ENCODE results near the gene COL6A2. TPM values are rescaled to one million over a fixed set of nuclear protein-coding genes. Genes with fewer than 3 reads are reported as not detected.
"Not testable (repeated sequence)": the region's sequence is repeated elsewhere in the genome, so short reads cannot be mapped to it uniquely, and the experiment has no call there.

COL6A2 gene
- total RNA-seq, 1 donor from 2014 or later: 2,192 TPM

- no peak for DNase-seq (ENCODE audit: low spot score)
Observed at GRCh38 chr21:46154955-46155513, 57.1 kb downstream of the COL6A2 start.

GRCh38 chr21:46155514-46156377, 57.8 kb downstream of the COL6A2 start, which contains the start of gene FTCD:
Gene FTCD (minus strand): TSS chr21:46155579. CDS start chr21:46155523, 56 bp downstream.
- no peak for DNase-seq (ENCODE audit: low spot score)

GRCh38 chr21:46156378-46156645, 58.4 kb downstream of the COL6A2 start:
- no peak for DNase-seq (ENCODE audit: low spot score)

GRCh38 chr21:46156678-46157077, 58.8 kb downstream of the COL6A2 start:
- no peak for DNase-seq (ENCODE audit: low spot score)

- DNase-seq (ENCODE audit: low spot score): no peak
Observed at GRCh38 chr21:46157396-46157986, 59.6 kb downstream of the COL6A2 start.

GRCh38 chr21:46157987-46158451, 60.1 kb downstream of the COL6A2 start:
- DNase-seq (ENCODE audit: low spot score): no peak

- DNase-seq (ENCODE audit: low spot score): no peak
Observed at GRCh38 chr21:46158666-46159300, 60.9 kb downstream of the COL6A2 start.

- no peak for DNase-seq (ENCODE audit: low spot score)
Observed at GRCh38 chr21:46159390-46159789, 61.5 kb downstream of the COL6A2 start.

GRCh38 chr21:46159841-46160656, 62.1 kb downstream of the COL6A2 start:
- no peak for DNase-seq (ENCODE audit: low spot score)

GRCh38 chr21:46160657-46160906, 62.7 kb downstream of the COL6A2 start:
- no peak for DNase-seq (ENCODE audit: low spot score)

- DNase-seq (ENCODE audit: low spot score): no peak
Observed at GRCh38 chr21:46160907-46161632, 63.2 kb downstream of the COL6A2 start.

GRCh38 chr21:46161633-46162592, 64.0 kb downstream of the COL6A2 start:
- DNase-seq (ENCODE audit: low spot score): no peak

- DNase-seq (ENCODE audit: low spot score): no peak
Observed at GRCh38 chr21:46163380-46163779, 65.5 kb downstream of the COL6A2 start.

GRCh38 chr21:46165098-46165497, 67.2 kb downstream of the COL6A2 start:
- DNase-seq (ENCODE audit: low spot score): no peak

GRCh38 chr21:46168238-46168637, 70.3 kb downstream of the COL6A2 start:
- no peak for DNase-seq (ENCODE audit: low spot score)

- DNase-seq (ENCODE audit: low spot score): no peak
Observed at GRCh38 chr21:46168659-46169386, 70.9 kb downstream of the COL6A2 start.

- not testable (repeated sequence) for DNase-seq (ENCODE audit: low spot score)
Observed at GRCh38 chr21:46170436-46171193, 72.7 kb downstream of the COL6A2 start.

GRCh38 chr21:46171585-46171984, 73.7 kb downstream of the COL6A2 start:
- DNase-seq (ENCODE audit: low spot score): no peak
